DMS 273 (cell line): ENCODE data around the gene ZNF605.
"Not testable (repeated sequence)": the region's sequence is repeated elsewhere in the genome, so short reads cannot be mapped to it uniquely, and the experiment has no call there.

ENCODE experiments used
- DNase-seq: peaks from one replicate; lab custom pipeline; 2025; ENCODE audit not compliant: unreplicated experiment; lab: John Stamatoyannopoulos, UW

Gene ZNF605

GRCh38 chr12:132956011-132956788 lies at the start of gene ZNF605:
ZNF605 (minus strand) TSS chr12:132956306; CDS start chr12:132945635, 10,671 bp downstream.
- DNase-seq, result peak; percentile 94

GRCh38 chr12:132998741-132999140 lies 42.6 kb upstream of the ZNF605 start:
- DNase-seq, result no peak

- DNase-seq, result peak; percentile 52
Measured at GRCh38 chr12:132986885-132987225, 30.7 kb upstream of the ZNF605 start.

- DNase-seq, result peak; percentile 97
Measured at GRCh38 chr12:132986001-132986884, 30.1 kb upstream of the ZNF605 start, which contains the start of gene ZNF26. ZNF26 (plus strand) TSS chr12:132986367; CDS start chr12:132986841, 474 bp downstream.

GRCh38 chr12:132976870-132977269 lies 20.8 kb upstream of the ZNF605 start:
- DNase-seq, result peak; percentile 27

- no peak for DNase-seq
Measured at GRCh38 chr12:132972374-132972773, 16.3 kb upstream of the ZNF605 start.

- DNase-seq, result no peak
Measured at GRCh38 chr12:132967736-132968135, 11.6 kb upstream of the ZNF605 start.

GRCh38 chr12:132966676-132967415 lies 10.7 kb upstream of the ZNF605 start:
- DNase-seq, result no peak

GRCh38 chr12:132965796-132966195 lies 9.7 kb upstream of the ZNF605 start:
- DNase-seq, result no peak

- peak; percentile 16 for DNase-seq
Measured at GRCh38 chr12:132963947-132964346, 7.8 kb upstream of the ZNF605 start.

GRCh38 chr12:132961790-132962189 lies 5.7 kb upstream of the ZNF605 start:
- not testable (repeated sequence) for DNase-seq

- peak; percentile 54 for DNase-seq
Measured at GRCh38 chr12:132955094-132956010, 754 bp downstream of the ZNF605 start.

- no peak for DNase-seq
Measured at GRCh38 chr12:132954471-132955048, 1.5 kb downstream of the ZNF605 start.

- DNase-seq, result no peak
Measured at GRCh38 chr12:132953771-132954170, 2.3 kb downstream of the ZNF605 start.

- DNase-seq, result no peak
Measured at GRCh38 chr12:132953163-132953425, 3.0 kb downstream of the ZNF605 start.

GRCh38 chr12:132952371-132953162 lies 3.5 kb downstream of the ZNF605 start:
- no peak for DNase-seq

GRCh38 chr12:132951649-132952048 lies 4.5 kb downstream of the ZNF605 start:
- no peak for DNase-seq

- no peak for DNase-seq
Measured at GRCh38 chr12:132950844-132951535, 5.1 kb downstream of the ZNF605 start.
